Upper lobe of left lung (tissue), 6 donors: ENCODE data around the gene CD79A. TPM values are rescaled to one million over a fixed set of nuclear protein-coding genes. Genes with fewer than 3 reads are reported as not detected.
A peak's percentile ranks its signal among the peaks of the same experiment; 100 is the strongest.

Experiments used
- ATAC-seq, 2 donors: fragments of 200-7000 bp; cut with Tn5 transposase; one replicate each; pipeline ENCODE4 v1.9.1; 2022; ENCODE audit warnings: mild to moderate bottlenecking in 2 of 2, moderate library complexity in 2 of 2; ENCODE audit not compliant: low FRiP score in 2 of 2
- DNase-seq, 2 donors: peaks; one replicate each; pipeline ENCODE4 v3.0.0-alpha.2; 2019 to 2020
- H3K27ac ChIP-seq, 4 donors: fragments of 200-600 bp; sonication (generic); one replicate each; pipeline ENCODE4 v1.5.1; 2016 to 2019
- H3K27me3 ChIP-seq, 4 donors: fragments of 200-600 bp; sonication (generic); one replicate each; pipeline ENCODE4 v1.5.1; 2017 to 2019
- H3K36me3 ChIP-seq, 4 donors: fragments of 200-600 bp; sonication (generic); one replicate each; pipeline ENCODE4 v1.5.1; 2016 to 2019
- H3K4me1 ChIP-seq, 4 donors: fragments of 200-600 bp; sonication (generic); one replicate each; pipeline ENCODE4 v1.5.1; 2018 to 2019
- H3K4me3 ChIP-seq, 4 donors: fragments of 200-600 bp; sonication (generic); one replicate each; pipeline ENCODE4 v1.5.1; 2017 to 2019; ENCODE audit warnings: mild to moderate bottlenecking in 2 of 4, moderate library complexity in 1 of 4
- H3K9me3 ChIP-seq, 4 donors: fragments of 200-600 bp; sonication (generic); one replicate each; pipeline ENCODE4 v1.5.1; 2018 to 2019
- CTCF ChIP-seq, 6 experiments: fragments of 450-650 bp in 4 of 6; fragments of 200-600 bp in 2 of 6; sonication (generic) in 2 of 6; IDR thresholded peaks; one replicate each; pipeline ENCODE4 v1.5.1; 2016 to 2019; ENCODE audit warnings: antibody characterized with exemption in 6 of 6
- EP300 ChIP-seq, 4 donors: sonication (generic); formaldehyde crosslinking; IDR thresholded peaks; one replicate each; pipeline ENCODE4 v1.5.1; 2017; ENCODE audit warnings: antibody characterized with exemption in 4 of 4, control low read depth in 2 of 4
- POLR2A ChIP-seq, 4 donors: fragments of 450-650 bp; IDR thresholded peaks; one replicate each; pipeline ENCODE4 v1.5.1; 2016 to 2017; ENCODE audit warnings: antibody characterized with exemption in 4 of 4, mild to moderate bottlenecking in 2 of 4
- POLR2AphosphoS5 ChIP-seq, 2 donors: sonication (generic); formaldehyde crosslinking; IDR thresholded peaks; one replicate each; pipeline ENCODE4 v1.5.1; 2017; ENCODE audit warnings: antibody characterized with exemption in 2 of 2
- WGBS, 2 donors: methylation state at CpG; one replicate each; pipeline ENCODE4 v1.1.5; 2017 to 2018; 5-methylcytosine and 5-hydroxymethylcytosine counted together
- total RNA-seq, 6 donors: library from RNA; depleted of rRNA in 4 of 6; stranded (reverse); fragments of >200 nt in 4 of 6; gene quantifications; one replicate each; pipeline versions ENCODE4 v1.1.0 to v1.2.1, GENCODE V29; 2016 to 2021
- donor health status: DM: no; HTN: no; CAD: no; lungs with moderate emphysema.
- donor health status: DM: no; HTN: yes; CAD: no; lungs with severe emphysema.

CD79A gene
- total RNA-seq, 6 donors from 2014 or later, result 0.76 to 4.7 (median 4.1) TPM; not detected in 1

GRCh38 chr19:41862445-41862986 is 14.6 kb upstream of the CD79A start:
- Histone ChIP-seq H3K4me1 (peaks cover 43 to 58% (median 47%) of the 10 kb centered on the region in 4 donors), H3K27ac (no peak overlapping the region), H3K27me3 (no peaks in the 10 kb centered on the region), H3K36me3 (peaks cover 13 to 63% (median 44%) of the 10 kb centered on the region in 4 donors), H3K9me3 (no peaks in the 10 kb centered on the region), H3K4me3 (peak overlapping the region in 1 of 4 donors; percentile 10)
- DNase-seq (no peak), ATAC-seq (no peak)
- TF ChIP-seq POLR2AphosphoS5 (IDR thresholded peaks at IDR 0.05), result no peak
- no peak for TF ChIP-seq POLR2A (IDR thresholded peaks at IDR 0.05)
- no peak for TF ChIP-seq CTCF (IDR thresholded peaks at IDR 0.05)
- TF ChIP-seq EP300 (IDR thresholded peaks at IDR 0.05), result no peak
- WGBS, 2 donors, result 63 to 84% methylated on average over 2 of the region's 2 CpGs

GRCh38 chr19:41863209-41863931 is 13.7 kb upstream of the CD79A start:
- Histone ChIP-seq H3K4me3 (no peak overlapping the region), H3K9me3 (no peaks in the 10 kb centered on the region), H3K27me3 (no peaks in the 10 kb centered on the region), H3K27ac (no peak overlapping the region), H3K4me1 (peaks cover 51 to 65% (median 54%) of the 10 kb centered on the region in 4 donors), H3K36me3 (peaks cover 13 to 72% (median 46%) of the 10 kb centered on the region in 4 donors)
- 82 to 84% methylated on average over 11 of the region's 11 CpGs for WGBS, 2 donors
- TF ChIP-seq EP300 (IDR thresholded peaks at IDR 0.05), result no peak
- TF ChIP-seq POLR2A (IDR thresholded peaks at IDR 0.05), result no peak
- no peak for TF ChIP-seq CTCF (IDR thresholded peaks at IDR 0.05)
- TF ChIP-seq POLR2AphosphoS5 (IDR thresholded peaks at IDR 0.05), result no peak
- DNase-seq (no peak), ATAC-seq (no peak)

- H3K27me3 ChIP-seq, result no peaks in the 10 kb centered on the region
- DNase-seq (no peak), ATAC-seq (no peak)
- no peaks in the 10 kb centered on the region for H3K9me3 ChIP-seq
- WGBS, 2 donors, result 89 to 90% methylated on average over 2 to 5 of the region's 5 CpGs
- TF ChIP-seq CTCF (IDR thresholded peaks at IDR 0.05) (no peak), EP300 (IDR thresholded peaks at IDR 0.05) (no peak), POLR2A (IDR thresholded peaks at IDR 0.05) (no peak)
- no peak overlapping the region for H3K27ac ChIP-seq
- no peak overlapping the region for H3K4me3 ChIP-seq
- H3K36me3 ChIP-seq, result peaks cover 18 to 82% (median 55%) of the 10 kb centered on the region in 4 donors
- H3K4me1 ChIP-seq, result peaks cover 50 to 70% (median 61%) of the 10 kb centered on the region in 4 donors
These were observed 12.7 kb upstream of the CD79A start for GRCh38 chr19:41864374-41864773.

GRCh38 chr19:41866284-41866683 is 10.8 kb upstream of the CD79A start:
- Histone ChIP-seq H3K36me3 (peaks cover 27 to 98% (median 70%) of the 10 kb centered on the region in 4 donors), H3K27ac (peak overlapping the region in 2 of 4 donors; percentile 31 to 47), H3K27me3 (no peaks in the 10 kb centered on the region), H3K9me3 (no peaks in the 10 kb centered on the region), H3K4me3 (no peak overlapping the region), H3K4me1 (peaks cover 53 to 80% (median 63%) of the 10 kb centered on the region in 4 donors)
- TF ChIP-seq POLR2A (IDR thresholded peaks at IDR 0.05), result no peak
- TF ChIP-seq POLR2AphosphoS5 (IDR thresholded peaks at IDR 0.05), result no peak
- no peak for TF ChIP-seq CTCF (IDR thresholded peaks at IDR 0.05)
- TF ChIP-seq EP300 (IDR thresholded peaks at IDR 0.05), result no peak
- WGBS, 2 donors, result 89 to 96% methylated on average over 3 of the region's 3 CpGs
- DNase-seq (no peak), ATAC-seq (no peak)
